DMS 273 treated with DMSO at 0.1 percent for 48 hours (cell line): ENCODE measurements around the gene ROS1.

Source experiments
- DNase-seq: peaks from one replicate; lab custom pipeline; 2025; lab: John Stamatoyannopoulos, UW

ROS1 gene

DNA sequence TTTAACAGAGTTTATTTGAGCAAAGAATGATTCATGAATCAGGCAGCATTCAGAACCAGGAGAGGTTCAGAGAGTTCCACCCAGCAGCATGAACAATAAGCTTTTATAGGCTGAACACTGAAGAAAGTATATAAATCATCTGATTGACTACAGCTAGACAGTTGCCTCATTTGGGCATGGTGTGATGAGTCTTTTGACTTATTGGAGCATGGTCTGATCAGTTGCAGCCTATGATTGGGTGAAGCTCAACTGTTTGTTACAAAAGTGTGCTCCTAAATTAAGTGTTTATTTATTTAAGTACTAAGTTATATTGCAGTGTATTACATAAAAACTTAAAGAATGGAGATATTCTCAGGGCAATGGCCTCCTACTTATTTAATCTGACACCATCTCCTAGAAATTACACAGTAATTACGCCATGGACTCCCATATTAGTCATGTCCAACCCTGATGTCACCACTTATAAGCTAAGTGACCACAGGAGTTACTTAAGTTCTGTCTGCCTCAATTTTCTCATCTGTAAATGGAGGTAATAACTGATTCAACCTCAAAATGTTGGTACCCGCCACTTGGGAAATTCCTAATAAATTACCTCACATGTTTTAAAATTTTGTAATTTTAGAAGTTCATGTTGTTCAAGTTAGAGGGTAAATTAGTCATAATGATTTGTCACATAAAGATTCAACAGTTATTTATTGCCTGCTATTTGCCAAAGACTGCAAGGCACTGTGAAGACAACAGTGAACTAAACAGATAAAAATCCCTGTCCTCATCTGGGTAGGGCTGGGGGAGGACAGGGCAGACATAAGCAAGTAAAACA, 15.2 kb upstream of the ROS1 start:
- no peak for DNase-seq

DNA sequence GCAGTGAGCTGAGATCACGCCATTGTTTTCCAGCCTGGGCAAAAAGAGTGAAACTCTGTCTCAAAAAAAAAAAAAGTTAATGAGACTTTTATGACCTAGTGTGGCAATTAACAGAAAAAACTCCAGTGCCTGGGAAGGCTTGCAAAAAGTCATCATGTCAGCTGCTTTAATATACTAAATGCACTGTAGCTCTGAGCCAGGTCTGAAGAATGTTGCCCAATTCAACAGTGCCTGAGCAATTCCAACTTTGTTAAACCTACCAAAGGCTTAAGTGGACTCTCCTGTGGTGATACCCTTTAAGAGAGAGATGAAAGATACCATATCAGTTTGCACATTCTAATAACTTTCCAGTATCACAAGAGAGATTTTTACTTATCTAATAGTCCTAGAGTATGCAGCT, 6.5 kb upstream of the ROS1 start:
- no peak for DNase-seq

DNA sequence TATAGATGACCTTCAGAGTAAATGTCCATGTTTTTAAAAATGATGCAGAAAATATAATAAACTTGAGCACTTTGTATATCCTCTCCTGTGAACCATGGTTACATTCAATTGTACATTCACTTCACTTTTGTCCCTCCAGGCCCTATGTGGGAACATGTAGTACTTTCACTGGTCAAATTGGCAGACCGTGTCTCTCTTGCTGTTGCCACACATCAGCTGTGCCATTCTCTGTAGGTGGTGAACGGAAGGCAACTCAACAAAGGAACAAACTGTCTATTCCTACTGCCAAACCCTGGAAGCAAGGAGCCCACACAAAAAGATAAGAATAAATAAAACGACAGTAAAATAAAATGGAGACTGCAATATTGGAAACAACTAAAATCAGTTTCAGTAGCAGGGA, 2.0 kb downstream of the ROS1 start:
- no peak for DNase-seq

DNA sequence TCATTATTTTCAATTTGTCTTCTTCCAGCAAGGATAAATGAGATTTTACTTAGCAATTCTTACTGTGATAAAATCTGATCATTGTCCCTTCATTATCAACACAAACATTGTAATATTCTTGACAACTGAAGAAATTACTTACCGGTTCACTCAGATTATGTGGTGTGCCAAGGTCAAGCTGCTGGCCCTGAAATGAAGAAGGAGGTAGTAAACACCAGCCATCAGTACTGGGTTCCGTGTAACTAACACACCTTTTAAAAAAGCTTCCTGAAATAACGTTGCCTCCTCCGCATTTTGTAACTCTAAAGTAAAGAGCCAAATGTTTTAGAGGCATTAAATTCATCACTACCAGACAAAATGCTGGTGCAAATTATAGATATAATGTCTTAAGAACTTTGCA, 7.4 kb downstream of the ROS1 start:
- DNase-seq, result no peak

DNA sequence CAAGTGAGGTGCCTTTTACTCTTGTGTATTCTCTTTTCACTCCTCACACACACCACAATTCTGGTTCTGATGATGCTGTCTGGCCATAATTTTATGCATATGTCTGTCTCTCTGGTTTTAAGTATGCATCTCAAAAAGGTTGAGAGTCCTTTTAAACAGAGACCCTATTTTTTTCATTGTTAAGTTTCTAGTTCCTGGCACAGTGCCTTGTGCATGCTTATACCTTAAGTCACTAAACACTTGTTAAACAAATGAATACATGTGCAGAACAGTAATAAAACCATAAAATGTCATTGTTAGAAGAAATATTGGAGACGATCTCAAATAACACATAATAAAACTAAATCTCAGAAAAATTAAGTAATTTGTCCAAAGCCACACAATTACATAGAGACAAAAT, 7.9 kb downstream of the ROS1 start:
- DNase-seq, result no peak

DNA sequence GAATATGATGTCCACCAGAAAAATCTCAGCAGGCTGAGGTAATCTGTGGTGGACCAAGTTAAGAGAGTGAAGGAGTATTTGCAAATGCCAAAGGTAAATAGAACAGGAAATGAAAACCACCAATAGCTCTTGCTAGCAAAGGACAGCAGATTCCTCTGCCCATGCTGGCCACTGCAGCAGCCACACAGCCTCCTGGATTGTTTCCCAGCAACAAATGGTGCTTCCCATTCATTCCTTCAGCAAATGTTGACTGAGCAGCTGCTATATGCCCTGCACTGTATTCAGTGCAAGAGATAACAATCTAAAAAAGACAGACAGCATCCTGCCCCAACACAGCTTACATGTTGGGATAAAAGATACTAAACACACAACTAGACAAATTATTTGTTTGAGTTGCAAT, 11.0 kb downstream of the ROS1 start:
- no peak for DNase-seq

DNA sequence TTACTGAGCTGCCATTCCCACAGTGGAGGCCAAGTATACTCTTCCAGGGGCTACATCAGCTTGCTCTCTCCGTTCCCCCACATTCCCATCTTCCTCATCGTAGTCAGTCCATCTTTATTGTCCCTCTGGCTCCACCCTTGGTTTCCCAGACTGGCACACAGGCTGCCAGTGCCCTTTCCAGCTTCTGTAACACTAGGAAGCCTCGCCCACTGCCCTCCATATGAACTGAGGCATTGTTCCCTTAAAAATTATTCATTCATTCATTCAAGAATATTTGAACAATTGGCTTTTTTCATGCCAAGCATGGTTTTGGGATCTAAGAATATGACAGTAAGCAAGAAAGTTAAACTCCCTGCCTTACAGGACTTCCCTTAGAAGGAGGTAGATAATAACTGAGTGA, 14.3 kb downstream of the ROS1 start:
- DNase-seq, result no peak

DNA sequence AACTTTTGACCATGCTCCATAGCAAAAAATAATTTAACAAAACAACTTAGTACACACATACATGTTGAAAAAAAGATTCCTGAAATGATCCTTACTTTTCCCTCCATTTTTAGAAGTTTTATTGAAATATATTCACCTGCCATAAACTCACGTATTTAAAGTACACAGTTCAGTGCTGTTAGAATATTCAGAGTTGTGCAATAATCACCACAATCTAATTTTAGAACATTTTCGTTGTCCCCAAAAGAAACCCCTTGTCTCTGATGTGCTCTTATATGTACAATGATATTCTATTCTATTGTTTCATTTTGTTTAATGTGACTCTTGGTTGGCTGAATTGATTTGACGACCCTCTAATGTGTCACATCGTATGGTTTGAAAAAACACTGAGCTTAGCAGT, 15.9 kb downstream of the ROS1 start:
- no peak for DNase-seq

DNA sequence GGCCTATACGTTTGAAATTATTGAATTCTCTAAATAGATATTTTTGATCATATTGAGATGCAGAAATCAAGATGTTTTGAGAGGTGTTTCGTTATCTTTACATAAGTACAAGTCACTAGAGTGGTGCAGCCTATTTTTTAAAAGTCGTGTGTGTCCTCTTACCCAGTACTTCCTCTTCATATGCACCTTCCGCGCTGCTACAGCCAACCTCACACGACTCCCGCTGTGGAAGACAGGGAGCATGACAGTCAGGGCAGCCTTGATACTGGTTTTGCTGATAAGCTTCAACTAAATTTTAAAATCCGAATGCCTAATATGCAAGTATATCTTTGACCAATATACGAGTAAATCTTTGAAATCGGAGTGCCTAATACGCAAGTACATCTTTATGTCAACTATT, 16.3 kb downstream of the ROS1 start:
- no peak for DNase-seq

DNA sequence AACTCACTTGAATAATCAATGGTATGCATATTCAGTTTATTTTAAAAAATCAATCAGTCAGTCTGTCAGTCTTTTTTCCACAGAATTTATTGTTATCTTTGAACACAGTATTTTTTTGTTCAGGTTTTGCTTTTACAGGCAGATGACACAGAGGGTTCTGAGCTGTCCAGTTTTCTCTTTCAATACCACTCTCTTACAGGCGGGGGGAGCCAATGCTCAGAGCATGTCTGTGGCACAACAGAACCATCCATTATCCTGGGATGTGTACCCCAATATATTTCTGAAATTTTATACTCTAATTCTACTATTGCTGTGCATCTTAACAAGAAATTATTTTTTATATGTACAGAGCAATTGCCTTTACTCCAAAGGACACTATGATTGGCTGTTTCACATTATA, 21.2 kb downstream of the ROS1 start:
- DNase-seq, result no peak

DNA sequence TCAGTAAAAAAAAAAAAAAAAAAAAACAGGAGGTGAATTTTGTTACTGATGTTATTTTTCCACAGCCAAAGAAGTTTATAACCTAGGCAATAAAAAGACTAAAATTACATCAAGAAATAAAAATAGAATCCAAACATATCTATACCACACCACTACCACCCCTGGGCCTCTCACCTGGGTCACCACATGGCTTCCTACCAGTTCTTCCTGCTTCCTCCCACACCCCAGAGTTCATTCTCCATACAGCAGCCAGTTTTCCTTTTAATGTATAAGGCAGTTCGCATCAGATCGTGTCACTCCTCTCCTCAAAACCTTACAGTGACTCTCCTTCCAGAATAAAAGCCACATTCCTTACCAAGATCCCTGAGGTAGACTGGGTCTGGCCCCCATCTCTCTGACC, 23.9 kb downstream of the ROS1 start:
- no peak for DNase-seq

DNA sequence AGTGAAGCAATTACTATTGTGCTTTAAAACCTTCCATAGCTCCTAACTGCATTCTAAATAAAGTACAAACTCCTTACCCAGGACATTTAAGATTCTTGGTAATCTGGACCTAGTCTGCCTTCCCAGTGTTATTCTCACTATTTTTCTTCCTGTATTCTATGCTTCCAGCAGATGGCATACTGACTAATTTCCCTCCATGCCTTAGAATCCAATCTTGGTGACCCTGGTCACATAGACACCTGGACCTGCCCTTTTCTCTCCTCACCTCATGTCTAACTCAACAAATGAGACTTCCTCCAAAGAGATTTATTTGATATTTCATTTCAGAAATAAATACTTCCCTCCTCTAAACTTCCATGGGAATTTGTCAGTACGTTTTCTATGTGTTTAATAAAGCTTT, 25.8 kb downstream of the ROS1 start:
- DNase-seq, result no peak

DNA sequence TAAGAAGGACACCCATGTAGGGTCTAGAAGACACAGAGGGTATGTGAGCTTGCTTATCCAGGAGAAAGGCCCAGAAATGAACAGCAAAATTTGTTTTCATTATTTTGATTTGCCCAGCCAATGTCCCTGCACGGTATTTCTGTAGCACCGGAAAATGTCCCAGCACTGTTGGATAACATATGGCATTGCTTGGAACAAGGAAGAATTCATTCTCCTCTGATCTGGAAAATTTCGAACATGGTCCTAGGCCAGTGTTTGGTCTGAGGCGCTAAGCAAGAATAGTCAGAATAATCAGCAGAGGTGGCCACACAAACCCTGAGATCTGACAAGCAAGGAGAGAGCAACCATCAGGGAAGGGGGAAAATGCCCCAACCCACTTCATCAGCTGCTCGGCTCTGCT, 26.6 kb downstream of the ROS1 start:
- no peak for DNase-seq

DNA sequence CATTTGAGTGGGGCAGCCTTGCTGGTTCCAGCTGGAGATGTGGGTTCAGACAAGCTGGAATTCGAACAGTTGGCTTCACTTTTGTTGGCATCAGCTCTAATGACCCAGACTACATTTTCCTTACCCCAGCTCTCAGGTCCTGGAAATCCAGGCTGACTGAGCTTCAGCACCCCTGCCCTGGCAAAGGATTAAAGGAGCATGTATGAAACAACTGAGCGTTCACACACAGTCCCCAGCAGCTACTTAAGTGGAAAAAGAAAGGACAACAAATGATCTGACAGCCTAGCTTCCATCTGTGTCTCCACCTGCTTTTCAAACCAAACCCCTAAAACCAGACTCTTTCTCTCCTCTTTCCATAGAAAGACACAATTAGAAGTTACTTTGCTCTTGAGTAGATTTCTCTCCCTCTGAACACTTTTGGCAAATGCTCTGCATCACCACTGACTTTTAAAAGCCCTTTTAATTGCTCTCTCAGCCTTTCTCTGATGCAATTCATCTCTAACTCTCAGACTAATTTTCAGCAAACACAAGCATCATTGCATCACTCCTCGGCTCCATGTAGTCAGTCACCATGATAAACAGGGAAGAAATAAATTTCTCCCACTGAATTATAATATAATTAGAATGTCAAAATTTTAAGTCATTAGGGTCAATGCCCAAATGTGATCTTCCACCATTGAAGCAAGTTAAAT, 28.1 kb downstream of the ROS1 start:
- DNase-seq, result no peak

DNA sequence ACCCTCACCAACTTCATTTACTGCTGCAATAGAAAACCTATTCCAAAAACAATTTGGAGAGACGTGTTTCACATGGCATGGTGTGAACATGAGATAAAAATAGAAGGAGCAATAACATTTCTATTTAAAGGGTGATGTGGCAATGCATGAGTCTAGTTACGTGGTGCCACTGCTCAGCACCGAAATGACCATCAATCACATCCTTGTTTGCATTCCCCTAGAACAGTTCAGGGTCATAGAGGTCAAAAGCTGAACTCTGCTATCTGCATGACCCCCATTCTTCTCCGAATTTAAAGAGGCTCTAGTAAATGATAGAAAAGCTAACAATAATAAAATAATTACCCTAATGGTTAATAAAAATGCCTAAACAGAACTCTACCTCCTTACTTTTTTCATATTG, 29.5 kb downstream of the ROS1 start:
- DNase-seq, result no peak

DNA sequence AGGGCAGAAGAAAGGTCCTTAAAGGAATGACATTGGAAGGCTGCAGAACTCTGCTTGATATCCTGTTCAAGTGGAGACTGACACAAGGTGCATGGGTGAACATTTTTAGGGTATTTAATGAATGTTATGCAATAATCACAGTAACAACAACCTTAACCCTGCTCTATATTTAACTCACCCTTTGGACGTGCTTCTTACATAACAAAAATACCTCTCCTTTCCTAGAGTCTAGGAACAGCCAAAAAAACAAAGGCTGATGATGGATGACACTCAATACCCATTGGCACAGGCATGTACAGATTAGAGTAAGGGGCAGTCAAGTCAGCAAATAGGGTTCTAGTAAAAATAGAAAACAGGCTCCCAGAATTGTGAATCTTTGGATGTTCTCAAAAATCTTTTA, 30.6 kb downstream of the ROS1 start:
- DNase-seq, result no peak

DNA sequence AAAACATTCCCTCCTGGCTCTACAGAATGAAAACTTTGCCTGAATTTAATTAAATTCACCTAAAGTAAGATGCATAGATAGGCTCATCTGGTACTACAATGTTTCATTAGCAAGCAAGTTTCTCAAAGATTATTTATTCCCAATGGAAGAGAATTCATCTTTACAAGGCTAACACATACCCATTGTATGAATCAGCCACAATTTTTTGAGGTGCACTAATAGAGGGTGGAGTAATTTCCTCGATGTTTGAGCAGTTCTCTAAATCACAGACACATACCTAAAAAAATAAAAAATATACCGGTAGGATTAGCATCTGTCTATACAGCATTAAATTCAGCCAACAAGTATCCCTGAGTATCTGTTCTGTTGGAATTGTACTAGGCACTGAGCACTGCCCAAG, 32.7 kb downstream of the ROS1 start:
- no peak for DNase-seq

DNA sequence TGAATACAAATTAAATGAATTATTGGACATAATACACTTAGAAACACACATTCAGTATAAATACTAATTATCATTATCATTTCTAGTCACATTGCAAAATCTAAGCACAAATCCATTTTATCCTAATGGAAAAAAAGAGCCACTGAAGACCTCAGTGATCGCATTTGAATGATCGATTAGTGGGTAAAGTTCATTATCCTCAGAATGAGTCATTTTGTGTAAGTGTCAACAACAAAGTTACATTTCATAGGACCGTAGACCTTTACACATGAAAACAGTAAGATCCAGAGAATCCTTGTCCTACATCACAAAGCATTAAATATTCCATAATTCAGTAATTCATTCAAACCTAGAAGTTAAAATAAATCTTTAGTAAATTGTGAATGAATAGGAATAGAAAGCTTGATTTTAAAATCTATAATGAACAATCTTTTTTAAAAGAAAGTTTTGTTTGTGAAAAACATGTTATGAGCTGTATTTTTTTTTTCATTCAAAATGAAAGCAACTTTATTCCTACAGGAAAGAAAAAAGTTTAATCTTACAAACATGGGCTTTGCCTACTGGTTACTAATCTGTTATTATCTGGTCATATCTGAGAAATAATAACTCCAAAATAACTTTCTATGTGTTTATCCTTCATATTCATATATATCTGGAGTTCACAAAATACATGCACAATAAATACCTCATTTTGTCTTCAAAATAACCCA, 33.7 kb downstream of the ROS1 start:
- no peak for DNase-seq

DNA sequence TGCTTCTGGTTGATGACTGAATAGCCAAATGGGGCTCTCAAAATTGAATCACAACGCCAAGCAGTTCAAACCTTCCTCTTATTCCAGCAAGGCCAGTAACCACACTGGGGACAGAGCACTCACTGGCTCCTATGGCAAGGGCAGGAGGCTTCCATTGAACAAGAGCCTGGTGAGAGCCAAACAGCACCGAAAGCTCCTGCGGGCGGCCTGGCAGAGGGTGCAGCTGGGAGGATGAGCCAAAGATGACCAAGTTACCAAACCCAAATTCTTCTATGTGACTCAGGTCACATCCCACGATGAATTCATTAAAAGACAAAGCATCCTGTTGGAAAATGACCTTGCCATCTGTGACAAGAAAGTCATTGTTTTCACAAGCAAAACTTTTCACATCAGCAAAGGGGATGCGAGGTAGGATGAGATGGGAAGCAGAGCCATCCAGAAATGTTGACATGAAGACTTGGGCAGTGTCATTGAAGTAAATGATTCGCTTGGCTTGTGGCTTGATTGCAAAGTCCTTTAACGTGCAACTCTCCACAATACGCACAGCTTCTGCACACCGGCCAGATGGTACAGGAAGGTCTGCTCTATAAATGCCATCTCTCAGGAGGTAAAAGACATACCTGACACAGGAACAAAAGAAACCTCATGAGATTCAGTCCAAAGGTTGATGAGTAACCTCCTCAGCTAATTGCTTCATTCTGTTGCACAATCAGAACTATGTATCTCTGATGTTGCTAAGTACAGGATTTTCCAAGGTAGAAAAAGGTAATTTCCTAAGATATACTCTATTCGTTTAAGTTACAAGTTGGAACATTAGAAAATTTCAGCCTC, 36.3 kb downstream of the ROS1 start:
- DNase-seq, result no peak

DNA sequence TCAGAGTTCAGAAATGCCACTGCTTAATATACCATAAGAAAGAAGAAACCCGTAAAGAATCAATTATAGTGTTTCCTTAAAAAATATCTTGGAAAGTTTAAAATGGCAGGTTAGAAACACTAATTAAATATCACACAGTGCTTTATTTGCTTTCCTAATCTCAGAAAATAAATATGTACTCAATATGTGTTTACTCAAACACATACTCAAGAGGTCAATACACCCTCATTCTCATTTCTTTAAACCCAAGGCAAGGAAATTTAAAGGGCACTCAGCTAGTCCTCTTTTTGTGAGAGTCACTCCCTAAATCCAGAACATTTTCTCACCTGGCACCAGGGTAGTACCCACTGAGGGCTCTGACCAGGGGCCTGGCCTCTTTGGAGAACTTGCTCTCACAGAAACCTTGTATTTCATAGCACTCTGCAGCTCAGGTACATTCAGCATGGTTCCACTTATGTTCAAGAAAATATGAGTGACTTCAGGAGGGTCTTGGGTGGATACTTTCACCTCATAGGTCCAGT, 38.2 kb downstream of the ROS1 start:
- no peak for DNase-seq

DNA sequence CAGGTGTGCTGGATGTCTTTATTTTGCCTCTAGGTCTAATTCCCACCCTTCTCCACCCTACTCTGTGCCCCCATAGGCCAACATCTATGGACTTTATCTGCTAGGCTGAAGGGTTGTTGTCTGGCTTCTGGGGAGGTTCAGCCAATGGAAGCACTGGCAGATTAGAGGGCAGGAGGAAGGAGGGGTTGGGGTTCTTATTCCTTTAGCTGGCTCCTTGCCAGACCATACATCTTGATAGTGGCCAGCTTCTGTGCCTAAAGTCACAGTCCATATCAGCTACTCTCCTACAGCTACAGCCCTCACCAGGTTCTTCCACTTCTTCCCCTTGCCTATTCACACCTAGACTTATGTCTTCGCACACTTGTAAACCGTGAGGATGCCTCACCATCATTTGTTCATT, 41.1 kb downstream of the ROS1 start:
- DNase-seq, result no peak

DNA sequence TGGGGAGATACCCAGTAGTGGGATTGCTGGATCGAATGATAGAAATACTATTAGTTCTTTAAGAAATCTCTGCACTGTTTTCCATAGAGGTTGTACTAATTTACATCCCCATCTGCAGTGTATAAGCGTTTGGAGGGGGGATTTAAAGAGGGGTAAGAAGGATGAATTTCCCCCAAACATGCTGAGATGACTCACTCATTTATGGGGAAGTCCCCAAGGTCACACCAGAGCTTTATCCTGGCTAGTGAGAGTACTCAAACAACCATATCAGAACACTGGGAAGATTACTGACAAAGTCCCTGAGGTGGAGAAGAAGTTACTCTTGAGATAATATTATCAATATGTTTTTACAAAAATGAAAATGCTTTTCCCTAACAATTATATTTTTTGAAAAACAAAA, 44.0 kb downstream of the ROS1 start:
- DNase-seq, result no peak
